Measurements from ENCODE around the gene MARCO.
"Not testable (repeated sequence)": the region's sequence is repeated elsewhere in the genome, so short reads cannot be mapped to it uniquely, and the experiment has no call there.

The MARCO gene

GRCh38 chr2:118939994-118940393 lies 2.0 kb upstream of the MARCO start:
- H3K4me3 ChIP-seq: no peak overlapping the region
- no peaks in the 10 kb centered on the region for H3K9me3 ChIP-seq (ENCODE audit: low read depth, low read length)
- H3K36me3 ChIP-seq (ENCODE audit: insufficient read depth, low read length): no peaks in the 10 kb centered on the region
- no peak overlapping the region for H3K27ac ChIP-seq
- TF ChIP-seq POLR2AphosphoS5 (IDR thresholded peaks at IDR 0.05; ENCODE audit: borderline replicate concordance, low read depth, low read length) (no peak), FOXP2 (optimal IDR thresholded peaks at IDR 0.05; ENCODE audit: control extremely low read depth, extremely low read length, insufficient read depth) (no peak), EZH2 (IDR thresholded peaks at IDR 0.05) (no peak)
- no peak overlapping the region for H3K9ac ChIP-seq (ENCODE audit: insufficient read length)
- DNase-seq (ENCODE audit: low read depth, low spot score): no peak

GRCh38 chr2:118940486-118941120 lies 1.4 kb upstream of the MARCO start:
- H3K36me3 ChIP-seq (ENCODE audit: insufficient read depth, low read length): no peaks in the 10 kb centered on the region
- no peak for DNase-seq (ENCODE audit: low read depth, low spot score)
- no peak overlapping the region for H3K4me3 ChIP-seq
- H3K9me3 ChIP-seq (ENCODE audit: low read depth, low read length): no peaks in the 10 kb centered on the region
- no peak overlapping the region for H3K27ac ChIP-seq
- H3K9ac ChIP-seq (ENCODE audit: insufficient read length): no peak overlapping the region
- no peak for TF ChIP-seq FOXP2 (optimal IDR thresholded peaks at IDR 0.05; ENCODE audit: control extremely low read depth, extremely low read length, insufficient read depth)
- TF ChIP-seq EZH2 (IDR thresholded peaks at IDR 0.05): no peak
- no peak for TF ChIP-seq POLR2AphosphoS5 (IDR thresholded peaks at IDR 0.05; ENCODE audit: borderline replicate concordance, low read depth, low read length)

GRCh38 chr2:118943286-118943685 lies 1.3 kb downstream of the MARCO start:
- DNase-seq (ENCODE audit: low read depth, low spot score): no peak
- TF ChIP-seq FOXP2 (optimal IDR thresholded peaks at IDR 0.05; ENCODE audit: control extremely low read depth, extremely low read length, insufficient read depth): no peak
- no peak for TF ChIP-seq POLR2AphosphoS5 (IDR thresholded peaks at IDR 0.05; ENCODE audit: borderline replicate concordance, low read depth, low read length)
- TF ChIP-seq EZH2 (IDR thresholded peaks at IDR 0.05): no peak
- no peaks in the 10 kb centered on the region for H3K36me3 ChIP-seq (ENCODE audit: insufficient read depth, low read length)

GRCh38 chr2:118945881-118946280 lies 3.9 kb downstream of the MARCO start:
- H3K9ac ChIP-seq (ENCODE audit: insufficient read length): no peak overlapping the region
- TF ChIP-seq FOXP2 (optimal IDR thresholded peaks at IDR 0.05; ENCODE audit: control extremely low read depth, extremely low read length, insufficient read depth) (no peak), EZH2 (IDR thresholded peaks at IDR 0.05) (no peak), POLR2AphosphoS5 (IDR thresholded peaks at IDR 0.05; ENCODE audit: borderline replicate concordance, low read depth, low read length) (no peak)

More at GRCh38 chr2:118943286-118943685, 1.3 kb downstream of the MARCO start:
- Histone ChIP-seq H3K9me3 (ENCODE audit: low read depth, low read length) (no peaks in the 10 kb centered on the region), H3K27ac (no peak overlapping the region), H3K9ac (ENCODE audit: insufficient read length) (no peak overlapping the region), H3K4me3 (no peak overlapping the region)

GRCh38 chr2:118948266-118948665 lies 6.3 kb downstream of the MARCO start:
- H3K9ac ChIP-seq (ENCODE audit: insufficient read length); H3K36me3 ChIP-seq (ENCODE audit: insufficient read depth, low read length); DNase-seq (ENCODE audit: low read depth, low spot score); H3K9me3 ChIP-seq (ENCODE audit: low read depth, low read length); H3K27ac ChIP-seq; H3K4me3 ChIP-seq: not testable (repeated sequence)

More at GRCh38 chr2:118945881-118946280, 3.9 kb downstream of the MARCO start:
- DNase-seq (ENCODE audit: low read depth, low spot score): no peak
- Histone ChIP-seq H3K36me3 (ENCODE audit: insufficient read depth, low read length) (no peaks in the 10 kb centered on the region), H3K27ac (no peak overlapping the region), H3K9me3 (ENCODE audit: low read depth, low read length) (no peaks in the 10 kb centered on the region), H3K4me3 (no peak overlapping the region)

- no peak overlapping the region for H3K27ac ChIP-seq
- DNase-seq (ENCODE audit: low read depth, low spot score): no peak
- no peaks in the 10 kb centered on the region for H3K36me3 ChIP-seq (ENCODE audit: insufficient read depth, low read length)
- H3K9me3 ChIP-seq (ENCODE audit: low read depth, low read length): no peaks in the 10 kb centered on the region
- no peak for TF ChIP-seq FOXP2 (optimal IDR thresholded peaks at IDR 0.05; ENCODE audit: control extremely low read depth, extremely low read length, insufficient read depth)
- no peak overlapping the region for H3K9ac ChIP-seq (ENCODE audit: insufficient read length)
- H3K4me3 ChIP-seq: no peak overlapping the region
Measured at GRCh38 chr2:118954297-118955060, 12.5 kb downstream of the MARCO start.

GRCh38 chr2:118965737-118966136 lies 23.7 kb downstream of the MARCO start:
- TF ChIP-seq FOXP2 (optimal IDR thresholded peaks at IDR 0.05; ENCODE audit: control extremely low read depth, extremely low read length, insufficient read depth): no peak
- TF ChIP-seq POLR2AphosphoS5 (IDR thresholded peaks at IDR 0.05; ENCODE audit: borderline replicate concordance, low read depth, low read length): no peak
- no peak for TF ChIP-seq EZH2 (IDR thresholded peaks at IDR 0.05)
- Histone ChIP-seq H3K36me3 (ENCODE audit: insufficient read depth, low read length) (no peaks in the 10 kb centered on the region), H3K27ac (no peak overlapping the region), H3K9ac (ENCODE audit: insufficient read length) (no peak overlapping the region), H3K4me3 (no peak overlapping the region), H3K9me3 (ENCODE audit: low read depth, low read length) (no peaks in the 10 kb centered on the region)
- DNase-seq (ENCODE audit: low read depth, low spot score): no peak

GRCh38 chr2:118967124-118967880 lies 25.3 kb downstream of the MARCO start:
- Histone ChIP-seq H3K36me3 (ENCODE audit: insufficient read depth, low read length) (no peaks in the 10 kb centered on the region), H3K9me3 (ENCODE audit: low read depth, low read length) (no peaks in the 10 kb centered on the region), H3K9ac (ENCODE audit: insufficient read length) (no peak overlapping the region), H3K4me3 (no peak overlapping the region), H3K27ac (no peak overlapping the region)
- DNase-seq (ENCODE audit: low read depth, low spot score): no peak
- no peak for TF ChIP-seq FOXP2 (optimal IDR thresholded peaks at IDR 0.05; ENCODE audit: control extremely low read depth, extremely low read length, insufficient read depth)

Data from SK-N-MC (cell line).